HepG2 (cell line): ENCODE measurements around the gene CHMP2B.

Source experiments
- CTCF ChIP-seq: sonication (generic); formaldehyde crosslinking; IDR thresholded peaks from 2 replicates; pipeline ENCODE4 v1.5.0; 2020; ENCODE audit warnings: mild to moderate bottlenecking, missing genetic modification reagents, moderate library complexity
- FOXM1 ChIP-seq: sonication (generic); formaldehyde crosslinking; IDR thresholded peaks from 2 replicates; pipeline ENCODE4 v1.5.0; 2020; ENCODE audit warnings: missing genetic modification reagents
- GABPA ChIP-seq, 2 experiments: IDR thresholded peaks; 2 replicates each; pipeline ENCODE4 v1.6.1; 2011 to 2016; ENCODE audit warnings: low read depth in 2 of 2, low read length in 1 of 2, missing biosample characterization in 1 of 2, missing genetic modification characterization in 1 of 2
- HMGXB4 ChIP-seq, 2 experiments: sonication (generic) in 1 of 2; formaldehyde crosslinking in 1 of 2; IDR thresholded peaks; 2 replicates each; pipeline versions ENCODE4 v1.4.0 to v1.6.1; 2018 to 2020; ENCODE audit warnings: missing genetic modification reagents in 2 of 2, borderline replicate concordance in 1 of 2, low read depth in 1 of 2, mild to moderate bottlenecking in 1 of 2, missing biosample characterization in 1 of 2
- JDP2 ChIP-seq: sonication (generic); formaldehyde crosslinking; IDR thresholded peaks from 2 replicates; pipeline ENCODE4 v1.8.1; 2022; ENCODE audit warnings: missing genetic modification reagents, borderline replicate concordance
- NFIC ChIP-seq: IDR thresholded peaks from 2 replicates; pipeline ENCODE4 v1.6.1; 2012; ENCODE audit warnings: mild to moderate bottlenecking, low read length, inconsistent platforms
- PHF21A ChIP-seq: sonication (generic); formaldehyde crosslinking; IDR thresholded peaks from 2 replicates; pipeline ENCODE4 v1.5.0; 2020; ENCODE audit warnings: mild to moderate bottlenecking, missing genetic modification reagents
- POLR2AphosphoS5 ChIP-seq: IDR thresholded peaks from 2 replicates; pipeline ENCODE4 v1.6.1; 2012; ENCODE audit warnings: low read depth, low read length
- RBFOX2 ChIP-seq: fragments of 200-400 bp; formaldehyde crosslinking; IDR thresholded peaks from 2 replicates; pipeline ENCODE4 v1.6.1; 2017; ENCODE audit warnings: low read depth, mild to moderate bottlenecking, low read length
- RORA ChIP-seq: sonication (generic); formaldehyde crosslinking; IDR thresholded peaks from 2 replicates; pipeline ENCODE4 v1.5.0; 2020; ENCODE audit warnings: mild to moderate bottlenecking, missing genetic modification reagents, moderate library complexity
- SRSF9 ChIP-seq: fragments of 200-400 bp; formaldehyde crosslinking; IDR thresholded peaks from 2 replicates; pipeline ENCODE4 v1.6.1; 2018; ENCODE audit warnings: borderline replicate concordance, mild to moderate bottlenecking, low read depth, low read length; ENCODE audit not compliant: insufficient read depth, poor library complexity, severe bottlenecking
- ZBTB26 ChIP-seq: IDR thresholded peaks from 2 replicates; pipeline ENCODE4 v1.6.1; 2016; ENCODE audit warnings: missing compliant biosample characterization, missing genetic modification reagents, borderline replicate concordance
- ZNF142 ChIP-seq: sonication (generic); formaldehyde crosslinking; IDR thresholded peaks from 2 replicates; pipeline ENCODE4 v1.4.0; 2020; ENCODE audit warnings: missing genetic modification reagents
- ZNF274 ChIP-seq: sonication (generic); formaldehyde crosslinking; IDR thresholded peaks from 2 replicates; pipeline ENCODE4 v1.5.1; 2020; ENCODE audit warnings: mild to moderate bottlenecking, missing genetic modification reagents

GRCh38 chr3:87233805-87234204 lies 6.7 kb downstream of the CHMP2B start:
- TF ChIP-seq CTCF (CRISPR knock-in tag) (no peak), ZNF274 (CRISPR knock-in tag) (no peak), HMGXB4 (CRISPR knock-in tag; IDR thresholded peaks at IDR 0.05; ENCODE audit: borderline replicate concordance in 1 of 2, low read depth in 1 of 2) (no peak), PHF21A (CRISPR knock-in tag) (no peak), SRSF9 (no peak), GABPA (IDR thresholded peaks at IDR 0.05; ENCODE audit: low read depth, low read length) (no peak), GABPA (CRISPR knock-in tag; IDR thresholded peaks at IDR 0.05; ENCODE audit: low read depth) (no peak), RBFOX2 (no peak), ZNF142 (CRISPR knock-in tag) (no peak), FOXM1 (CRISPR knock-in tag) (no peak), POLR2AphosphoS5 (no peak), JDP2 (no peak), RORA (CRISPR knock-in tag) (no peak), NFIC (no peak), ZBTB26 (CRISPR knock-in tag) (no peak)
